IMR-90 (cell line): ENCODE results near the gene SRRM4. TPM values are rescaled to one million over a fixed set of nuclear protein-coding genes. Genes with fewer than 3 reads are reported as not detected.
A peak's percentile ranks its signal among the peaks of the same experiment; 100 is the strongest.

ENCODE experiments used
- ATAC-seq: fragments of 200-7000 bp; cut with Tn5 transposase; 2 replicates; pipeline ENCODE4 v1.9.1; 2020; ENCODE audit warnings: low read depth, mild to moderate bottlenecking, moderate library complexity
- BruUV-seq: library from RNA; stranded (reverse); fragments of 400-500 nt; replicated peaks from 2 replicates; lab custom pipeline; 2021; lab: Mats Ljungman, UMichigan
- CTCF ChIA-PET: fragments of 300-600 bp; formaldehyde crosslinking; extraction: SDS; loops from one replicate; lab custom pipeline; 2021; ENCODE audit warnings: antibody characterized with exemption; lab: Yijun Ruan, JAX
- POLR2A ChIA-PET: fragments of 300-600 bp; sonication (Branson Sonifier 250); formaldehyde crosslinking; loops from one replicate; lab custom pipeline; 2022; ENCODE audit warnings: antibody characterized with exemption; ENCODE audit not compliant: unreplicated experiment; lab: Charles Lee
- DNase-seq: peaks from one replicate; pipeline ENCODE4 v3.0.0; 2013
- H2AFZ ChIP-seq: replicated peaks from 2 replicates; pipeline ENCODE3; 2013; ENCODE audit warnings: low read length, mild to moderate bottlenecking; ENCODE audit not compliant: poor library complexity
- H2AK5ac ChIP-seq: 2 replicates; pipeline ENCODE4 v1.6.1; 2013; ENCODE audit warnings: low read depth, low read length, inconsistent platforms
- H2AK9ac ChIP-seq: replicated peaks from 2 replicates; pipeline ENCODE3; 2013; ENCODE audit warnings: mild to moderate bottlenecking, low read depth, low read length, moderate library complexity; ENCODE audit not compliant: poor library complexity
- H2BK120ac ChIP-seq: 2 replicates; pipeline ENCODE4 v1.6.1; 2013; ENCODE audit warnings: low read depth, low read length, inconsistent platforms
- H2BK15ac ChIP-seq: 3 replicates; pipeline ENCODE4 v1.6.1; 2013; ENCODE audit warnings: low read depth, low read length, inconsistent platforms
- H2BK20ac ChIP-seq: 2 replicates; pipeline ENCODE4 v1.6.1; 2013; ENCODE audit warnings: low read depth, mild to moderate bottlenecking, inconsistent platforms, low read length, moderate library complexity
- H2BK5ac ChIP-seq: 2 replicates; pipeline ENCODE4 v1.6.1; 2013; ENCODE audit warnings: mild to moderate bottlenecking, low read depth, low read length, inconsistent platforms; ENCODE audit not compliant: poor library complexity, severe bottlenecking
- H3K14ac ChIP-seq: replicated peaks from 2 replicates; pipeline ENCODE4 v1.6.1; 2013; ENCODE audit warnings: low read depth, low read length, inconsistent platforms
- H3K18ac ChIP-seq: 2 replicates; pipeline ENCODE4 v1.6.1; 2013; ENCODE audit warnings: low read depth, low read length, control low read depth
- H3K23ac ChIP-seq: 2 replicates; pipeline ENCODE4 v1.6.1; 2013; ENCODE audit warnings: low read depth, low read length, inconsistent platforms
- H3K27ac ChIP-seq: 2 replicates; pipeline ENCODE4 v1.5.1; 2013; ENCODE audit warnings: mild to moderate bottlenecking, control low read depth, low read length; ENCODE audit not compliant: insufficient read depth
- H3K27me3 ChIP-seq: 2 replicates; pipeline ENCODE4 v1.6.1; 2013; ENCODE audit warnings: low read length; ENCODE audit not compliant: control insufficient read depth, insufficient read depth
- H3K36me3 ChIP-seq: 2 replicates; pipeline ENCODE4 v1.6.1; 2013; ENCODE audit warnings: low read length, mixed read lengths; ENCODE audit not compliant: control insufficient read depth, insufficient read depth
- H3K4ac ChIP-seq: 2 replicates; pipeline ENCODE4 v1.6.1; 2013; ENCODE audit warnings: low read depth, low read length, inconsistent platforms
- H3K4me1 ChIP-seq: 2 replicates; pipeline ENCODE4 v1.6.1; 2013; ENCODE audit warnings: low read length, mixed read lengths; ENCODE audit not compliant: control insufficient read depth, insufficient read depth
- H3K4me2 ChIP-seq: 2 replicates; pipeline ENCODE4 v1.6.1; 2013; ENCODE audit warnings: low read depth, mild to moderate bottlenecking, control low read depth, low read length, moderate library complexity
- H3K4me3 ChIP-seq: 2 replicates; pipeline ENCODE4 v1.5.1; 2013; ENCODE audit warnings: low read depth, mild to moderate bottlenecking, control low read depth, low read length, moderate library complexity; ENCODE audit not compliant: insufficient read depth
- H3K56ac ChIP-seq: 2 replicates; pipeline ENCODE4 v1.6.1; 2013; ENCODE audit warnings: low read length, inconsistent platforms; ENCODE audit not compliant: insufficient read depth; ENCODE audit errors: extremely low read depth
- H3K79me1 ChIP-seq, 2 experiments: 2 replicates each; pipeline ENCODE4 v1.6.1; 2013; ENCODE audit warnings: low read length in 2 of 2, inconsistent platforms in 1 of 2, low read depth in 1 of 2
- H3K9ac ChIP-seq: 2 replicates; pipeline ENCODE4 v1.6.1; 2013; ENCODE audit warnings: low read depth, low read length, control low read depth
- H3K9me1 ChIP-seq: 2 replicates; pipeline ENCODE4 v1.6.1; 2013; ENCODE audit warnings: low read length, inconsistent platforms; ENCODE audit not compliant: insufficient read depth
- H3K9me3 ChIP-seq: 2 replicates; pipeline ENCODE4 v1.6.1; 2013; ENCODE audit warnings: low read length; ENCODE audit not compliant: control insufficient read depth, insufficient read depth
- H4K20me1 ChIP-seq: 2 replicates; pipeline ENCODE4 v1.6.1; 2013; ENCODE audit warnings: low read length, inconsistent platforms; ENCODE audit not compliant: insufficient read depth
- H4K5ac ChIP-seq: 2 replicates; pipeline ENCODE4 v1.6.1; 2013; ENCODE audit warnings: mild to moderate bottlenecking, low read depth, low read length, control low read depth
- H4K8ac ChIP-seq, 2 experiments: 2 replicates each; pipeline ENCODE4 v1.6.1; 2013; ENCODE audit warnings: low read depth in 2 of 2, low read length in 2 of 2, control low read depth in 1 of 2, inconsistent platforms in 1 of 2
- H4K91ac ChIP-seq: 2 replicates; pipeline ENCODE4 v1.6.1; 2013; ENCODE audit warnings: low read depth, low read length, inconsistent platforms; ENCODE audit not compliant: insufficient read depth
- ELK1 ChIP-seq: fragments of 150-350 bp; IDR thresholded peaks from 2 replicates; pipeline ENCODE4 v1.6.1; 2016; ENCODE audit warnings: low read depth, mild to moderate bottlenecking, low read length, moderate library complexity, borderline replicate concordance
- MAFK ChIP-seq: IDR thresholded peaks from 2 replicates; pipeline ENCODE4 v1.6.1; 2012; ENCODE audit warnings: low read depth, low read length, improper control_type of control experiment
- POLR2A ChIP-seq: IDR thresholded peaks from 2 replicates; pipeline ENCODE4 v1.6.1; 2012; ENCODE audit warnings: mild to moderate bottlenecking, low read depth, low read length
- RAD21 ChIP-seq: IDR thresholded peaks from 2 replicates; pipeline ENCODE4 v1.6.1; 2012; ENCODE audit warnings: low read length, improper control_type of control experiment
- USF2 ChIP-seq: fragments of 150-350 bp; IDR thresholded peaks from 2 replicates; pipeline ENCODE4 v1.6.1; 2017; ENCODE audit warnings: mild to moderate bottlenecking, antibody characterized with exemption, low read length, low read depth
- WGBS, 2 experiments: methylation state at CpG; one replicate each; pipeline versions ENCODE4 v1.1.5 to v1.1.7; 2013; ENCODE audit warnings: missing lambda C conversion rate in 2 of 2; ENCODE audit not compliant: insufficient read length in 1 of 2; ENCODE audit errors: extremely low coverage in 2 of 2; 5-methylcytosine and 5-hydroxymethylcytosine counted together
- dilution Hi-C: fragments of 300-500 bp; cut with HindIII; formaldehyde crosslinking; loops from one replicate; pipeline ENCODE4 v1.14.3; 2018; ENCODE audit warnings: low sequenced_read_pairs; ENCODE audit not compliant: unreplicated experiment
- in situ Hi-C: fragments of 300-500 bp; cut with MboI; formaldehyde crosslinking; loops from 3 replicates; pipeline ENCODE4 v1.14.3; 2019; ENCODE audit warnings: low sequenced_read_pairs, inconsistent platforms, mixed read lengths
- intact Hi-C: fragments of 100-400 bp; cut with micrococcal nuclease; formaldehyde crosslinking; loops from 2 replicates; pipeline ENCODE4 v1.10.0; 2022
- polyA plus RNA-seq, 3 experiments: library from polyadenylated mRNA; depleted of rRNA; stranded (reverse); fragments of >200 nt; gene quantifications; 2 replicates each; pipeline ENCODE4 v1.2.3, GENCODE V29; 2012; ENCODE audit warnings: low replicate concordance in 1 of 3
- total RNA-seq: library from RNA; depleted of rRNA; stranded (reverse); fragments of >200 nt; gene quantifications from 2 replicates; pipeline ENCODE4 v1.2.3, GENCODE V29; 2012

The SRRM4 gene
- total and polyA plus RNA-seq, 2 of the 4 experiments (the other 2 are of a cell fraction): not detected

- no peak overlapping the region for H3K14ac ChIP-seq
- DNase-seq: no peak
- ChIA-PET CTCF (no interaction called here), POLR2A (no interaction called here)
- no peak overlapping the region for H2BK5ac ChIP-seq
- no peak overlapping the region for H4K5ac ChIP-seq
- no peaks in the 10 kb centered on the region for H3K36me3 ChIP-seq
- H3K4me1 ChIP-seq: no peaks in the 10 kb centered on the region
- H3K9ac ChIP-seq: no peak overlapping the region
- H4K8ac ChIP-seq: no peak overlapping the region
- H3K9me1 ChIP-seq: no peaks in the 10 kb centered on the region
- intact Hi-C loops: loop anchor here (10.0 kb wide), 2 partner anchors 568 to 572 kb away; no protein-coding TSS in a partner anchor
- no peak overlapping the region for H4K91ac ChIP-seq
- H3K18ac ChIP-seq: no peak overlapping the region
- dilution Hi-C loops: no loop called here
- no peaks in the 10 kb centered on the region for H3K79me1 ChIP-seq
- no peak overlapping the region for H3K23ac ChIP-seq
- H3K4me2 ChIP-seq: no peak overlapping the region
- no peak overlapping the region for H3K4ac ChIP-seq
- in situ Hi-C loops: no loop called here
- H2BK120ac ChIP-seq: no peak overlapping the region
- no peak overlapping the region for H2BK15ac ChIP-seq
- peaks cover 3% of the 10 kb centered on the region; the same call in 1 of the 2 replicates for H3K9me3 ChIP-seq
- no peak overlapping the region for H2BK20ac ChIP-seq
- no TSS peak for BruUV-seq
- H3K4me3 ChIP-seq: no peak overlapping the region
- H3K27ac ChIP-seq: no peak overlapping the region
- H2AK5ac ChIP-seq: no peak overlapping the region
- H2AFZ ChIP-seq: no peak overlapping the region
- H4K20me1 ChIP-seq: no peaks in the 10 kb centered on the region
- no peak overlapping the region for H2AK9ac ChIP-seq
- no peaks in the 10 kb centered on the region for H3K27me3 ChIP-seq
- WGBS, 2 experiments: no CpG with 5 or more reads among the region's 2 CpGs
- H3K56ac ChIP-seq: no peak overlapping the region
- ATAC-seq: no peak
- no peak for TF ChIP-seq USF2
- no peak for TF ChIP-seq ELK1
- peak; percentile 31; the same call in 1 of the 2 replicates for TF ChIP-seq MAFK
- no peak for TF ChIP-seq RAD21
- no peak for TF ChIP-seq POLR2A
Observed at GRCh38 chr12:118972982-118973381, 8.4 kb upstream of the SRRM4 start.
